ENCODE results near the gene USH1C. TPM values are rescaled to one million over a fixed set of nuclear protein-coding genes. Genes with fewer than 3 reads are reported as not detected.

The USH1C gene
- total RNA-seq, 1 experiment from 2014 or later = 2.1 TPM

DNA sequence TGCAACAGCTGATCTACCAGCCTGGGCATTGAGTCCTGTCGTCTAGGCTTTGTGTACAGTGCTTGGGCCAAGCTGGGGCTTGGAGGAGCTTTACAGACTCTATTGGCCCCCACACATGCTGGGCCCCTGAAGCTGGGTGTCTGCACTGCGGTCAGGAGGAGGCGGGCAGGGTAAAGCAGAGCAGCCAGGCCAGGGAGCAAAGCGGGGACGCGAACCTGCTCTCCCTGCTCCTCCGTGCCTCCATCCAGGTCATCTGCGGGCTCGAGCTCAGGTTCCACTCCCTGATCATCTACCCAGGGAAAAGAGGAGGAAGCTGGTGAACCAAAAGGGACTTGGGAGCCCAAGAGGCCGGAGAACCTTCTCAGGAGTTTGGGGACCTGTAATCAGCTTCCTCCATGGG is 27.0 kb downstream of the USH1C start:
- in situ Hi-C loops (cut with HindIII; ENCODE audit: low pct_unique_long_range_greater_than_20kb, low sequenced_read_pairs) = no loop called here
- no peak for DNase-seq (ENCODE audit: low read depth)

DNA sequence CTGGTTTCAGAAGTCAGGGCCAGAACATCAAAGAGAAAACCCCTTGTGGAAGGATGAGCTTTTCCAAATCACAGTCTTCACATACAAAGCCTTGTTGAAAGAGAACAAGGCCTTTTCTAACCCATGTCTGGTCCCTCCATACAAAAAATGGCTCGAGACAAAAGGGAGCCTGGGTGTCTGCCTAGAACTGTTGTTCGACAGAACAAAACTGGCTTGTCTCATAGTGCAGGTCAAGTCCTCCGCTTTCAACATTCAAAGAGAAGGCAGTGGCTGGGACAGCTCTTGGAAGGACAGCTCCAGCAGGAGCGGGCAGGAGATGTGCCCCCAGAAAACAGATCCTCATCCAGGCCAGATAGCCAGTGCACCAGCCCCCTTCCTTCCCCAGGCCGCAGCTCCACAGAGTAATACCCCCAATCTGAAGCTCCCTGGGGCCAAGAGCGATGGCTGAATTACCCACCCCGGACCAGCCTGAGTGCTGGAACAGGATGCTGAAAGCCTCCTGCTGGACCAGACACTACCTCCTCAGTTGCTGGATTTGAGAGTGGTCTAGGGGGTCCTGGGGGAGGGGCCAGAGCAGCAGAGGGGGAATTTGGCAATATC is 27.6 kb downstream of the USH1C start:
- DNase-seq (ENCODE audit: low read depth) = no peak

DNA sequence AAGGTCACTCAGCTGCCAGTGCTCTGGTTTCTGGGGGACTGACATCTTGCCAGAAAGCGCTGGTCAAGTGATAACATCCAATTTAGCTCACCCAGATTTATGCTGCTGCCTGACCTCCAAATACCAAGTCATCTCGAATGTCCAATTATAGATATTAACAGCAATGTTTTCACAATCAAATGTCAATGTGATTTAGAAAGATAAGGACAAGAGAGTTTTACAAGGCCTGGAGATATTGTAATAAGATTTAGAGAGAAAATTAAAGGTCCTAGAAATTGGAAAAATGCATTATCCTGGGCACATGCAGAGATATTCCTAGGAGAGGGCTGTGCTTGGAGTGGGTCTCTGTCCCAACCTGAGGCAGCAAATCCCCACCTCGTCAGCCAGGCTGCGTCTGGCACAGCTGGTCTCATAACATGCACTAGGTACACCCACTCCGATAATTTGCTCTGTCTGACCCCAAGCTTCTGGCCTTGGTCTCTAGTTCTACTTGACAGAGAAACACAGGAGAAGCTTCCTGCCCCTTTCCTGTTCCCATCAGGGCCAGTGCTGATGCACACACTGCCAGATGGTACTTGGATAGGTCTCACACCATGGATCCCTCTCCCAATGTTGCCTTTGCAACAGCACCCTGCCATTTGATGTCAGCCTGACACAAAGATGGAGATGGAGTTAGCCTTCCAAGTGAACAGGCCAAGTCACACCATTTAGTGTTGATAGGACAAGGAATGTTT is 28.6 kb downstream of the USH1C start:
- DNase-seq (ENCODE audit: low read depth) = no peak
- in situ Hi-C loops (cut with HindIII; ENCODE audit: low pct_unique_long_range_greater_than_20kb, low sequenced_read_pairs) = no loop called here

More for the DNA sequence above, 27.6 kb downstream of the USH1C start:
- in situ Hi-C loops (cut with HindIII; ENCODE audit: low pct_unique_long_range_greater_than_20kb, low sequenced_read_pairs) = no loop called here

DNA sequence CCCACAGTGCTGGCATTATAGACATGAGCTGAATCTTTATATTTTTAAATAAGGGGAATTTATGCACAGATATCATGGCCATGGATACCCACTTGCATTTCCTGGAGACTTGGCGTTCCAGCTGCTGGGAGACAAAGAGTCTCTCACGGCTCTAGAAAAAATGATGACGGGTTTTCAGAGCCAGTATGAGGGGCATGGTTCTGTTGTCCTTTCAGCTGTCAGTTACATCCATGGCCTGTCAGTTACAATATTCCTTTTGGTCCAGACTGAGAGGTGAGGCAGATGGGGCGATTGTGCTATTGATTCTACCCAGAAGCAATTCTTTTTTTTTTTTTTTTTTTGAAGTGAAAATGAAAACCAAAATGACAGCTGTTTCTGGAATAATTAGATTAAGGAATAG is 29.7 kb downstream of the USH1C start:
- no peak for DNase-seq (ENCODE audit: low read depth)
- in situ Hi-C loops (cut with HindIII; ENCODE audit: low pct_unique_long_range_greater_than_20kb, low sequenced_read_pairs) = no loop called here

DNA sequence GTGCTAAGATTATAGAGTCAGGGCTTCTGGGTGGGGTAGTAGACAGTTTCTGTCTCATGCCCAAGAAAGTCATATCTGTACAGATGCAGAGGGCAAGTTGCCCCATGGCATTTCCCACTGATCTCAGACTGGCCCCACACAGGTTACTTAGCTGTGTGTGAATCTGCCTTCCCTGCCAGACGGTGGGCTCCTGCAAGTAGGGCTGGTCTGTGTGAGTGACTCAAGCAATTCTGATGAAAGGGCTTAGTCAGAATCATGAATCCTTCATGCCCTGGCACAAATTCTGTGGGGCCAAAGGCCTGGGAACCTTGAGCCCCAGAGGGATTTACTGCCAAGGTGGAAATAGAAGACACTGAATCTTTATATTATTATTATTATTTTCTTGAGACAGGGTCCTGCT is 30.4 kb downstream of the USH1C start:
- in situ Hi-C loops (cut with HindIII; ENCODE audit: low pct_unique_long_range_greater_than_20kb, low sequenced_read_pairs) = no loop called here
- no peak for DNase-seq (ENCODE audit: low read depth)

DNA sequence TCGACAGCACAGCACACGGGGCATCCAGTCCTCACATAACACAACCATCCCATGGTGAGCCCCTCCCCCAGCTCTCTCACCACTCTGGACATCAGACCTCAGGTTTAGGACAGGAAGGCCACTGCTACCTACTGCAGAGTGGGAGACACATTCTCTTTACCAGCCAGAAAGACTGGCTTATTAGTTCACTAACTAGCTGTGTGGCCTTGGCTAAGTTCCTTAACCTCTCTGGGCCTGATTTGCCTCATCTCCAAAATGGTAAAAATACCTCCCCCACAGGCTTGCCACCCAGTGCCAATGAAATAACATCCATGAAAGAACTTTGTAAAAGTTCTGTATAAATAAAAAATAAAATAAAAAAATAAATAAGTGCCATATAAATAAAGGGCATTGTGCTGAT is 32.1 kb downstream of the USH1C start:
- in situ Hi-C loops (cut with HindIII; ENCODE audit: low pct_unique_long_range_greater_than_20kb, low sequenced_read_pairs) = no loop called here

DNA sequence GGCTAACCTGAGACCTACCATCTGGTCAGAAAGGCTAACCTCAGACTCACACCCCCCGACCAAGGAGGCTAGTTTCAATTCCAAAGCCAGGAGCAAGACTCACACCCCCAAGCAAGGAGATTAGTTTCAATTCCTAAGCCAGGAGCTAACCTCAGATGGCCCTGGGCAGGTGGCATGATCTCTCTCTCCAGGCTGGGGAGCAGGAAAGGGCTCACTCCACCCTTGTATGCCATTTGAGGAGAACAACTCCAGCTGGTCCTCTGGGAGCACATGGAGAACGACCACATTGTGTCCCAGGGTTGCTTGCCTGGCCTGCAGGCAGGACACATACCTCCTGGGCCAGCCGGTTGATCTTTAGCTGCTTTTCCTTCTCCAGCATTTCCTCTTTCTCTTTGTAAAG is 32.6 kb downstream of the USH1C start:
- no peak for DNase-seq (ENCODE audit: low read depth)
- in situ Hi-C loops (cut with HindIII; ENCODE audit: low pct_unique_long_range_greater_than_20kb, low sequenced_read_pairs) = no loop called here

More for the DNA sequence above, 32.1 kb downstream of the USH1C start:
- DNase-seq (ENCODE audit: low read depth) = no peak

DNA sequence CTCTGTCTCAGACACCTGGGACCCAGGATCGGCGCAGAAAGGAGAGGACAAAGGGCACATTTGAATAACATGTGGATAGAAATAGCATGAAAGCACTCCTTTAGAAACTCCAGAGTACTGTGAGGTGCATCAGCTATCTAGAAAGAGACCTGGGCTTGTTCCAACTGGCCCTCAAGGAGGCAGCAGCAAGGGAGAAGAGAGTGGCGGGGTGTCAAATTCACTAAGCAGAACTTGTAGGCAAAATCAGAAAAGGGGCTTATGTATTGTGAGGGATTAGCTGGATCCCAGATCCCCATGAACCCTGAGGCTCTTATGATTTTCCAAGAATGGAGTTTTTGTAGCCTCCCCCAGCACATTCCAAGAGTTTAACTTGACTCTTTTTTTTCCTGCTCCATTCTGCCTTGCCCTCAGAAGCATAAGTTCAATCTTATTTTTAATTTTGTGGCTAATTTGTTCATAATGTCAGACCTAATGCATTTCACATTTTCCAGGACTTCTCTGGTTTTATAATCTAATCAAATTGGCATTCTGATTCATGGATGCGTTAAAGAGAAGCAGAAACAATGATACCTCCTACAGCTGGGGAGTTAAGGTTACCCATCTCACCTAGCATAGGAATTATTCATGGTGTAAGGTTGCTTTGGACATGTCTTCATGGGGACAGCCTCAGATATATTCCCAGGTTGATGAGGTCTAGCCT is 33.6 kb downstream of the USH1C start:
- in situ Hi-C loops (cut with HindIII; ENCODE audit: low pct_unique_long_range_greater_than_20kb, low sequenced_read_pairs) = no loop called here
- no peak for DNase-seq (ENCODE audit: low read depth)

DNA sequence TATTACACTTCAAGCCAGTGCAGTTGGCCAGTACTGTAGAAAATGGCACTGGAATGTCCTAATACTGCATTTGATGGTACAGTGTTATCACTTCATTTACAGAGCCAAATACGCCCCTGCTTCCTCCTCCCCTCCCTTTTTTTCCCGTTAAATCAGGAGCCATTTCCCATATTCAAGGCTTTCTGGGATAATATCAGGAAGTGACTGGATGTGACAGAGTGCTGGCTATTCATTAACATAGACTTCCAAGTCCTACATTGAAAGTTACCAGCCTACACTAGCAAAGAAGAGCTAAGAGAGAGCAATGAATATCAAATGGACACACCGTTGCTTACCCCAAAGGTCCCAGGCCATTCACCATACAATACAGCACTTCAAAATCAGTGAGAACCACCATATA is 35.4 kb downstream of the USH1C start:
- peak; percentile 21 for DNase-seq (ENCODE audit: low read depth)
- in situ Hi-C loops (cut with HindIII; ENCODE audit: low pct_unique_long_range_greater_than_20kb, low sequenced_read_pairs) = no loop called here

DNA sequence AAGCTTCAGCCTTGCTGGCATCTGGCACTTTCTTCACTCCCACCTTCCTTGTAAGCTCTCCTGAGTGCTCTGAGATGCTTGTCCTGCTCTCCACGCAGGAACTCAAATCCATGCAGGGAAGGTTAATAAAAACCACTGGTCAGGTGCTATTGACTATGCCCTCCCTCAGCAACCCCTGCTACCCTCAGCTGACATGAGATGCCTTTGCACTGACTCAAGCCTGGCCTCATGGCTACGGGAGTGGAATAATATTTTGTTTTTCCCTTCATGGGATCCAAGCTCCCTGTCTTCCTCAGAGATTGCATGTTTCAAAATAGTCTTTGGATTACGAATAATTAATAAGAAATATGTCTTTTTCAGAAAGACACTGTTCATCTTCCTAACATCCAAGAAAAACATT is 35.9 kb downstream of the USH1C start:
- in situ Hi-C loops (cut with HindIII; ENCODE audit: low pct_unique_long_range_greater_than_20kb, low sequenced_read_pairs) = no loop called here
- peak; percentile 48 for DNase-seq (ENCODE audit: low read depth)

DNA sequence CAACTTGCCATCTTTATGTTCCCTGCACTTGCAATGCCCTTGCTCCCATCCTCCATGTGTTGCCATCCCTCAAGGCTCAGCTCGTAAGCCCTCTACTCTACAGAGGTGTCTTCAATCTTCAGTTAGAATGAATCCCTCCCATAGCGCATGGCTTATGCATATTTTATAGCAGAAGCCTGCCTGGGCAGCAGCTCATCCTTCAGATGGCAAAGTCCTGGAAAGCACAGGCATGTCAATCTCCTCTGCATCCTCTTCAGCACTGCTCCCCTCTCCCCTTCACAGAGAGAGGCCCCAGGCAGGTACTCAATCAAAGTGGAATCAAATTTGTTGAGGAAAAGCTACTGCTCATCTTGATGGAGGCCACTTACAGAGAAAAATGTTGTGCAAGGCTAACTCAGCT is 36.4 kb downstream of the USH1C start:
- DNase-seq (ENCODE audit: low read depth) = no peak
- in situ Hi-C loops (cut with HindIII; ENCODE audit: low pct_unique_long_range_greater_than_20kb, low sequenced_read_pairs) = no loop called here

DNA sequence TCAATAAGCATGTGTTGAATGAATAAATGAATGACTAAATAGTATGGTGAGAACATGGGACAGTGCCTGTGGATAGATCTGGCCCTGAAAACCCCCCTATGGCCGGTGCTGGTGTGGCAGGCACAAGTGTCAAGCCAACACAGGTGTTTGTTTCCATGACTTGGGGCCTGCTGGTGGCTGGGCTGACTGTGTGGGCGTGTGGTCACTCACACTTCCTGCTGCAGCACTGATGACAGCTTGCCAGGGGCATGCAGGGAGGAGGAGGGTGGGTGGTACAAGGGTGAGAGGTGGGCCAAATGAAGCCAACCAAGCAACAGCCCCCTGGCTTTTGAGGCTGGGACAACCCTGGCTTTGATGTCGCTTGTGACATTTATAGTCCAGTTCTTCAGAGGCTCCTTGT is 37.3 kb downstream of the USH1C start:
- in situ Hi-C loops (cut with HindIII; ENCODE audit: low pct_unique_long_range_greater_than_20kb, low sequenced_read_pairs) = no loop called here

DNA sequence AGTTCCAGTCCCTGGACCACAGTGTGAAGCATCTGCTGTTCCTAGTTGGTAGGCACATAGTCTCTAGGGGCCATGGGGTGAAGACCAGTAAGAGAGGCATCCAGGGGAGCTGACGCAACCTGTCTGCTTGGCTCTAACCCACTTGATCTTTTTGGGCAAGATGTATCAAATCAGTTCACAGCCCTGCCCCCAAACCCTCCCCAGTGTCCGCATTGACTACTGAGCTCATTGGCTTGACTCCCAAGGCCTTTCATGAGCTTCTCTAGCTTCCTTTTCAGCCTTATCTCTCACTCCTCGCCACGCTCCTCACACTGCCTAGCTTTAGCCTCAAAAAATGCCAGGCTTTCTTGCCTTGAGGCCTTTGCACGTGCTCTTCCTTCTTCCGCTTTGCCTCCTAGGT is 37.9 kb downstream of the USH1C start:
- in situ Hi-C loops (cut with HindIII; ENCODE audit: low pct_unique_long_range_greater_than_20kb, low sequenced_read_pairs) = no loop called here
- no peak for DNase-seq (ENCODE audit: low read depth)

More for the DNA sequence above, 37.3 kb downstream of the USH1C start:
- DNase-seq (ENCODE audit: low read depth) = no peak

DNA sequence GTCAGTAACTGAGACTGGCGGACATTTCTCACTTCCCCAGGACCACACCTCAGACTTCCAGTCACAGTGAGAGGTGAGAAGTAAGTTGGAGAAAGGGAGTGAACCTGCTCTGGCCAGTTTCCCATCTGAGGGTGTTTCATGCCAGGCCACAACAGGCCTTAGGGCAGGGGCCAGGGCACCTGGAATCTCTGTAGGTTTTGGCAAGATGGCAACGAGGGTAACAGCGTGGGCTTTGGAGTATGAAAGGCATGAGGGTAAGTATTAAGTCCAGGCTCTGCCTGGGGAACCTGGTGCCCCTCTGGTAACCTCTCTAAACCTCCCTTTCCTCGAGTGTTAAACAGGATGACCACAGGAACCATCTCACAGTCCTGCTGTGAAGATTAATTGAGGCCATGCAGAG is 39.1 kb downstream of the USH1C start:
- DNase-seq (ENCODE audit: low read depth) = no peak

DNA sequence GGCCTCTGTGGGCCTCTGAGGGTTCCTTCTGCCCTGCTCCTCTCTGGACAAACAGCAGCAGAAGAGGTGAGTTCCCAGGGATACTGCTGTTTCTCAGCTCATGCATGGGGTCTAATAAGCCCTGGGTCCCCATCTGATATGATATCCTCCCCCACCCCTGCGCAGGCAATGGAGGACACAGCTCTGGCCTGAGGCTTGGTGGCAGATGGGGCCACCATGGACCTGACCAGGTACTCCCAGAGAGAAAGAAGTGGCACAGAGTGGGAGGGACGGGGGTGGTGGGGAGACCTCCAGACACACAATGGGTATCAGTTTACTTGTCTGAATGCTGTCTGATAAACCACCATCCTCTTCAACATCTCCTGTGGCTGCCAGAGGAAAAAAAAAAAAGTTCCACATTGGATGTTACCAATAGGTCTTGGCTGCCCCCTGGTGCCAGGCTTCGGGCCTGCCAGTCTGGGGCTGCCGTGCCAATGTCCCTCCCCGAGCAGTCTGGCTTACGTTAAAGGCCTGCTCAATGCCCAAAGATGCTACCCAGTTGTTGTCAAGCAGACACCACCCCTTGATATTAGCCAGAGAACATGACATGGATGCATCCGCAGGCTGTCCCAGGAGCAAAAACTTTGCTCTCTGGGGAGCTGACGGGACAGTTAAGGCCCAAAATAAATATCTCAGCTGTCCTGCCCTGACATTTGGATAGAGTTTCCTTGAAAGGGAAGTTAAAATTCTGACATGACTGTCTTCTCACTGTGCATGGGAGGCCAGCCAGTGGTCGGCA is 39.7 kb downstream of the USH1C start:
- in situ Hi-C loops (cut with HindIII; ENCODE audit: low pct_unique_long_range_greater_than_20kb, low sequenced_read_pairs) = no loop called here
- peak; percentile 58 for DNase-seq (ENCODE audit: low read depth)

More for the DNA sequence above, 39.1 kb downstream of the USH1C start:
- in situ Hi-C loops (cut with HindIII; ENCODE audit: low pct_unique_long_range_greater_than_20kb, low sequenced_read_pairs) = no loop called here

DNA sequence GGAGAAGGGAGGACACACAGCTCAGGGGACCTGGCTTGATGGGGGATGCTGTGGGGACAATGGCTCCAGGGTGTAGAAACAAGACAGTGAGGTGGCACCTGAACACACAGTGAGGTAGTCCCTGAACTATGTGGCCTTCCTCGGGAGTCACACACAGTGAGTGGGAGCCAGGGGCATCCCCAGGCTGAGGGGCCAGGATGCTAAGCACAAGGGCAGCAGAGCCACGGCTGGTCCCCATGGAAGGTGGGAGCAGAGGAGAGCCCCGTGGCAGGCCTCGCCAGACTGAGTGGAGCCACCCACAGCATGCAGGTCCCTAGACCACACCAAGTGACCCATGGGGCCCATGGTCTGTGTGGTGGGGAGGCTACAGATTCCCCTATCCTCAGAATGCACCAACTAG is 41.6 kb downstream of the USH1C start:
- DNase-seq (ENCODE audit: low read depth) = no peak
- in situ Hi-C loops (cut with HindIII; ENCODE audit: low pct_unique_long_range_greater_than_20kb, low sequenced_read_pairs) = no loop called here

DNA sequence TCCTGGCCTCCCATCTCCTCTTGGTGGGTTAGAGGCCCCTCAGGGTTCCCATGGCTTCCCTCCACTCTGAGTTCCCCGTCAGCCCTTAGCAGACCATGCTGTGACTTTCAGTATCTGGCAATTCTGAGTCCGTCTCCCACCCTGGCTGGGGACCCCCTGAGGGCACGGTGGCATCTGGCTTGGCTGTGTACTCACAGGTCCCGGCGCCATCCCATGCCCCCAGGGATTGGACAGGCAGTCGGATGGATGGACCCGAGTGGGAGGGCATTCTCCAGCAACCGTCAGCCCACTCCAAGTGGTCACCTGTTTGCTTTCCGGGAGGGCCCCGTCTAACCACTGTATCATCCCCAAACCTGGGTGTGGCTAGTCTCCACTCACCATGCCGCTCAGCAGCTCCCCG is 43.5 kb downstream of the USH1C start:
- in situ Hi-C loops (cut with HindIII; ENCODE audit: low pct_unique_long_range_greater_than_20kb, low sequenced_read_pairs) = no loop called here

DNA sequence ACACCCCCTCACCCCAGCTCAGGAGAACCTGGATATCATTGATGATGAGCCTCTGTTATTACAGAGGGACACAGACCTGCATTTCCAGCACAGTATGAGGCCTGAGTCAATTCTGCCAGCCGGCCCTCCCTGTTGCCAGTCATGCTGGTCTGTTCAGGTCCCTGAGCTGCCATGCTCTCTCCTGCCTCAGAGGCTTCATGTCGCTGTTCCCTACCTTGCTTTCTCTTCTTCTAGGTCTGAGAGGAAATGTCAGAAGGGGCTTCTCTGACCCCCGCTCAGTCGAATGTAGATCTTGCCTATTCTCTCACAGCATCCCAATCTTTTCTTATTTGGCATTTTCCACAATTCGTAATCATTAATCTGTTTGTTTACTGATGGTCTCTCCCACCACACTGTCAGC is 45.7 kb downstream of the USH1C start:
- no peak for DNase-seq (ENCODE audit: low read depth)
- in situ Hi-C loops (cut with HindIII; ENCODE audit: low pct_unique_long_range_greater_than_20kb, low sequenced_read_pairs) = no loop called here

More for the DNA sequence above, 43.5 kb downstream of the USH1C start:
- no peak for DNase-seq (ENCODE audit: low read depth)

DNA sequence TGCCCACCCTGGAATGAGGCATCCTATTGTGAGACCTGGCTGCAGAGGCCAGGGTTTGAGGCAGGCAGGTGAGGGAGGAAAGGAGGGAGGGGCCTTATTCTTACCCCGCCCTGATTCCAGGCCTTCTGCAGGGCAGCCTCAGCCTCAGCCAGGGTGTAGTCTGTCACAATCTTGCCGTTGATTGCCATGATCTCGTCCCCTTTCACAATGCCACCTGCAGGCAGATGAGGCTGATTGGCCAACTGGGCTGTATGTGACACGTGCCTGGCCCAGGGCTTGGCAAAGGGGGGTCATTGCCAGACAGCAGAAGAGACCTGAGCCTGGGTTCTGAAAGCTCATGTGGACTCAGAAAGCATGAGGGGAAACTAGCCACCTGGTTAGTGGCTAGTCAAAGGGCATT is 46.2 kb downstream of the USH1C start:
- no peak for DNase-seq (ENCODE audit: low read depth)
- in situ Hi-C loops (cut with HindIII; ENCODE audit: low pct_unique_long_range_greater_than_20kb, low sequenced_read_pairs) = no loop called here

Measured in Caki2 (cell line).